Measurements from ENCODE around the gene RGS3. TPM values are rescaled to one million over a fixed set of nuclear protein-coding genes. Genes with fewer than 3 reads are reported as not detected.

RGS3 gene
- total RNA-seq, 1 experiment from 2014 or later = 16.6 TPM

DNA sequence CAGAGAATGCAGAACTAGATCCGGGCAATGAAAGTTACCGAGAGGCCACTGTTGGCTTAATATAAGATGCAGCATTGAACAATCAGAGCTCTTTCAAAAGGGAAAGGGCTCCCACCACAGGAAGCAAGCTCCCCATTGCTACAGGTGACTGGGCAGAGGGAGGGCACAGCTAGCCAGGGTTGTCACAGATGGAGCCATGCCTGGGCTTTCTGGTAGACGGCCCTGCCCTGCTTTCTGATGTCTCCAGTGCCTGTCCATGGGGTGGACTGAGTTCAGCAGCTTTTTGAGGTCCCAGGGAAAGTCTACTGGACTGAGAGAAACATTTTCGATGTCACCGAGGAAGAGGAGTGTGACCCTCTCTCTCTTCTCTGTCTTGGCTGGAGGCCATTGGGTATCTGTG is 14.1 kb downstream of the RGS3 start (continued):
- TF ChIP-seq, protein P1, sequence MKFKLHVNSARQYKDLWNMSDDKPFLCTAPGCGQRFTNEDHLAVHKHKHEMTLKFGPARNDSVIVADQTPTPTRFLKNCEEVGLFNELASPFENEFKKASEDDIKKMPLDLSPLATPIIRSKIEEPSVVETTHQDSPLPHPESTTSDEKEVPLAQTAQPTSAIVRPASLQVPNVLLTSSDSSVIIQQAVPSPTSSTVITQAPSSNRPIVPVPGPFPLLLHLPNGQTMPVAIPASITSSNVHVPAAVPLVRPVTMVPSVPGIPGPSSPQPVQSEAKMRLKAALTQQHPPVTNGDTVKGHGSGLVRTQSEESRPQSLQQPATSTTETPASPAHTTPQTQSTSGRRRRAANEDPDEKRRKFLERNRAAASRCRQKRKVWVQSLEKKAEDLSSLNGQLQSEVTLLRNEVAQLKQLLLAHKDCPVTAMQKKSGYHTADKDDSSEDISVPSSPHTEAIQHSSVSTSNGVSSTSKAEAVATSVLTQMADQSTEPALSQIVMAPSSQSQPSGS (CRISPR knock-in tag; IDR thresholded peaks at IDR 0.05; ENCODE audit: borderline replicate concordance, low read depth) = no peak
- TF ChIP-seq, protein P2, sequence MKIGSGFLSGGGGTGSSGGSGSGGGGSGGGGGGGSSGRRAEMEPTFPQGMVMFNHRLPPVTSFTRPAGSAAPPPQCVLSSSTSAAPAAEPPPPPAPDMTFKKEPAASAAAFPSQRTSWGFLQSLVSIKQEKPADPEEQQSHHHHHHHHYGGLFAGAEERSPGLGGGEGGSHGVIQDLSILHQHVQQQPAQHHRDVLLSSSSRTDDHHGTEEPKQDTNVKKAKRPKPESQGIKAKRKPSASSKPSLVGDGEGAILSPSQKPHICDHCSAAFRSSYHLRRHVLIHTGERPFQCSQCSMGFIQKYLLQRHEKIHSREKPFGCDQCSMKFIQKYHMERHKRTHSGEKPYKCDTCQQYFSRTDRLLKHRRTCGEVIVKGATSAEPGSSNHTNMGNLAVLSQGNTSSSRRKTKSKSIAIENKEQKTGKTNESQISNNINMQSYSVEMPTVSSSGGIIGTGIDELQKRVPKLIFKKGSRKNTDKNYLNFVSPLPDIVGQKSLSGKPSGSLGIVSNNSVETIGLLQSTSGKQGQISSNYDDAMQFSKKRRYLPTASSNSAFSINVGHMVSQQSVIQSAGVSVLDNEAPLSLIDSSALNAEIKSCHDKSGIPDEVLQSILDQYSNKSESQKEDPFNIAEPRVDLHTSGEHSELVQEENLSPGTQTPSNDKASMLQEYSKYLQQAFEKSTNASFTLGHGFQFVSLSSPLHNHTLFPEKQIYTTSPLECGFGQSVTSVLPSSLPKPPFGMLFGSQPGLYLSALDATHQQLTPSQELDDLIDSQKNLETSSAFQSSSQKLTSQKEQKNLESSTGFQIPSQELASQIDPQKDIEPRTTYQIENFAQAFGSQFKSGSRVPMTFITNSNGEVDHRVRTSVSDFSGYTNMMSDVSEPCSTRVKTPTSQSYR (CRISPR knock-in tag; IDR thresholded peaks at IDR 0.05) = no peak

DNA sequence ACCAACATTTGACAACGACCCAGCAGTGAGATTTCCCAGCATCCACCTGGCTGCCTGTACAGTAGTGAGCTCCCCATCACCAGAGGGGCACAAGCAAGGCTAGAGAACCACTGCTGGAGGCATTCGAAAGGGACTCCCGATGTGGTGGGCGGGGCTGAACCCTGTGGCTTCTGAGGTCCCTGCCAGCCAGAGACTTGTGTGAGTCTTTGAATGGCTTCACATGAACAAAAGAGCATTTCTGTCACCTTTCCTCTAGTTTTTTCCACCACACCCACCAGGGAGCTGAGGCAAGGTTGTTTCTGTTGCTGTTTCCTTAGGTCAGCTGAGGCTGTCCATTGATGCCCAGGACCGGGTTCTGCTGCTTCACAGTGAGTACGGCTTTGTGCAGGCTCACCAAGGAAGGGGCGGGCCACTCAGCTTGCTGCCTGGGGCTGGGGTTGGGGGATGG is 15.7 kb downstream of the RGS3 start:
- ChIA-PET CTCF (interaction anchor here (0.7 to 1.3 kb wide), 2 partner anchors 16 to 99 kb away, joined by 3 to 4 read pairs; partner anchors contain the start of gene RGS3), POLR2A (interaction anchor here (1.2 kb wide), 1 partner anchor 16 kb away, joined by 3 read pairs; the partner anchor contains the start of gene RGS3)
- no peak for DNase-seq (ENCODE audit: low spot score)

DNA sequence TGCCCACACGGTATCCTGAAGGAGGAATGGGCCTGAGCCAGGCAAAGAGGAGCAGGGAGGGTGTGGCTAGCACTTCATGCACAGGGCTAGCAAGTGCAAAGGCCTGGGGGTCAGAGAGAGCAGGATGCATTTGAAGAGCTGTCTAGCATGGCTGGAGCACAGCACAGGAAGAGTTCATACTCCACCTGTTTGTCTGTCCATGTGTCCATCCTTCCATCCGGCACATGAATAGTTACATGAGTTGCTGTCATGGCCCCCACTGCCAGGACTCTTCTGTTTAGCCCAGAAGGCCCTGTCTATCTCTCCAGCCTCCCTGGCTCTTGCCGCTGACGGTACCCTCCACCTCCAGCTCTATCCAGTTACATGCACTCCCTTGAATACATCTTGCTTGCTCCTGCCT is 17.1 kb downstream of the RGS3 start:
- Mint-ChIP-seq H3K4me1 (peaks cover 14% of the 10 kb centered on the region), H3K4me3 (no peak overlapping the region), H3K27me3 (ENCODE audit: low read depth) (no peaks in the 10 kb centered on the region; the same call in none of the 2 replicates), H3K27ac (no peak overlapping the region), H3K36me3 (no peaks in the 10 kb centered on the region), H3K9me3 (no peaks in the 10 kb centered on the region)
- POLR2A ChIA-PET = no interaction called here
- no peak for DNase-seq (ENCODE audit: low spot score)
- CTCF ChIA-PET = no interaction called here
- ATAC-seq = no peak
- TF ChIP-seq NR3C1 (CRISPR knock-in tag; conservative IDR thresholded peaks at IDR 0.05; ENCODE audit: low read depth) (no peak), TCF7 (CRISPR knock-in tag; IDR thresholded peaks at IDR 0.05; ENCODE audit: low read depth) (no peak), GRHL2 (CRISPR knock-in tag; IDR thresholded peaks at IDR 0.05; ENCODE audit: insufficient replicate concordance, severe bottlenecking) (no peak), FOXJ3 (CRISPR knock-in tag; IDR thresholded peaks at IDR 0.05; ENCODE audit: borderline replicate concordance) (no peak), ZNF416 (CRISPR knock-in tag; IDR thresholded peaks at IDR 0.05) (no peak), CBFB (CRISPR knock-in tag; IDR thresholded peaks at IDR 0.05; ENCODE audit: low read depth) (no peak), RORB (CRISPR knock-in tag; IDR thresholded peaks at IDR 0.05) (no peak), EMX1 (CRISPR knock-in tag; IDR thresholded peaks at IDR 0.05) (no peak), TP53 (CRISPR knock-in tag; IDR thresholded peaks at IDR 0.05) (no peak), CREM (CRISPR knock-in tag; IDR thresholded peaks at IDR 0.05) (no peak), FOXK1 (CRISPR knock-in tag; IDR thresholded peaks at IDR 0.05) (no peak)
- TF ChIP-seq, protein P3, sequence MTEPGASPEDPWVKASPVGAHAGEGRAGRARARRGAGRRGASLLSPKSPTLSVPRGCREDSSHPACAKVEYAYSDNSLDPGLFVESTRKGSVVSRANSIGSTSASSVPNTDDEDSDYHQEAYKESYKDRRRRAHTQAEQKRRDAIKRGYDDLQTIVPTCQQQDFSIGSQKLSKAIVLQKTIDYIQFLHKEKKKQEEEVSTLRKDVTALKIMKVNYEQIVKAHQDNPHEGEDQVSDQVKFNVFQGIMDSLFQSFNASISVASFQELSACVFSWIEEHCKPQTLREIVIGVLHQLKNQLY (CRISPR knock-in tag; IDR thresholded peaks at IDR 0.05) = no peak
- TF ChIP-seq, protein P4, sequence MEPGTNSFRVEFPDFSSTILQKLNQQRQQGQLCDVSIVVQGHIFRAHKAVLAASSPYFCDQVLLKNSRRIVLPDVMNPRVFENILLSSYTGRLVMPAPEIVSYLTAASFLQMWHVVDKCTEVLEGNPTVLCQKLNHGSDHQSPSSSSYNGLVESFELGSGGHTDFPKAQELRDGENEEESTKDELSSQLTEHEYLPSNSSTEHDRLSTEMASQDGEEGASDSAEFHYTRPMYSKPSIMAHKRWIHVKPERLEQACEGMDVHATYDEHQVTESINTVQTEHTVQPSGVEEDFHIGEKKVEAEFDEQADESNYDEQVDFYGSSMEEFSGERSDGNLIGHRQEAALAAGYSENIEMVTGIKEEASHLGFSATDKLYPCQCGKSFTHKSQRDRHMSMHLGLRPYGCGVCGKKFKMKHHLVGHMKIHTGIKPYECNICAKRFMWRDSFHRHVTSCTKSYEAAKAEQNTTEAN (CRISPR knock-in tag; IDR thresholded peaks at IDR 0.05) = no peak
- TF ChIP-seq, protein P5, sequence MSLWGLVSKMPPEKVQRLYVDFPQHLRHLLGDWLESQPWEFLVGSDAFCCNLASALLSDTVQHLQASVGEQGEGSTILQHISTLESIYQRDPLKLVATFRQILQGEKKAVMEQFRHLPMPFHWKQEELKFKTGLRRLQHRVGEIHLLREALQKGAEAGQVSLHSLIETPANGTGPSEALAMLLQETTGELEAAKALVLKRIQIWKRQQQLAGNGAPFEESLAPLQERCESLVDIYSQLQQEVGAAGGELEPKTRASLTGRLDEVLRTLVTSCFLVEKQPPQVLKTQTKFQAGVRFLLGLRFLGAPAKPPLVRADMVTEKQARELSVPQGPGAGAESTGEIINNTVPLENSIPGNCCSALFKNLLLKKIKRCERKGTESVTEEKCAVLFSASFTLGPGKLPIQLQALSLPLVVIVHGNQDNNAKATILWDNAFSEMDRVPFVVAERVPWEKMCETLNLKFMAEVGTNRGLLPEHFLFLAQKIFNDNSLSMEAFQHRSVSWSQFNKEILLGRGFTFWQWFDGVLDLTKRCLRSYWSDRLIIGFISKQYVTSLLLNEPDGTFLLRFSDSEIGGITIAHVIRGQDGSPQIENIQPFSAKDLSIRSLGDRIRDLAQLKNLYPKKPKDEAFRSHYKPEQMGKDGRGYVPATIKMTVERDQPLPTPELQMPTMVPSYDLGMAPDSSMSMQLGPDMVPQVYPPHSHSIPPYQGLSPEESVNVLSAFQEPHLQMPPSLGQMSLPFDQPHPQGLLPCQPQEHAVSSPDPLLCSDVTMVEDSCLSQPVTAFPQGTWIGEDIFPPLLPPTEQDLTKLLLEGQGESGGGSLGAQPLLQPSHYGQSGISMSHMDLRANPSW (CRISPR knock-in tag; conservative IDR thresholded peaks at IDR 0.05; ENCODE audit: low read depth) = no peak
- TF ChIP-seq, protein P6, sequence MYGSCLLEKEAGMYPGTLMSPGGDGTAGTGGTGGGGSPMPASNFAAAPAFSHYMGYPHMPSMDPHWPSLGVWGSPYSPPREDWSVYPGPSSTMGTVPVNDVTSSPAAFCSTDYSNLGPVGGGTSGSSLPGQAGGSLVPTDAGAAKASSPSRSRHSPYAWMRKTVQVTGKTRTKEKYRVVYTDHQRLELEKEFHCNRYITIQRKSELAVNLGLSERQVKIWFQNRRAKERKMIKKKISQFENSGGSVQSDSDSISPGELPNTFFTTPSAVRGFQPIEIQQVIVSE (CRISPR knock-in tag; IDR thresholded peaks at IDR 0.05; ENCODE audit: borderline replicate concordance) = no peak
- TF ChIP-seq, protein P7, sequence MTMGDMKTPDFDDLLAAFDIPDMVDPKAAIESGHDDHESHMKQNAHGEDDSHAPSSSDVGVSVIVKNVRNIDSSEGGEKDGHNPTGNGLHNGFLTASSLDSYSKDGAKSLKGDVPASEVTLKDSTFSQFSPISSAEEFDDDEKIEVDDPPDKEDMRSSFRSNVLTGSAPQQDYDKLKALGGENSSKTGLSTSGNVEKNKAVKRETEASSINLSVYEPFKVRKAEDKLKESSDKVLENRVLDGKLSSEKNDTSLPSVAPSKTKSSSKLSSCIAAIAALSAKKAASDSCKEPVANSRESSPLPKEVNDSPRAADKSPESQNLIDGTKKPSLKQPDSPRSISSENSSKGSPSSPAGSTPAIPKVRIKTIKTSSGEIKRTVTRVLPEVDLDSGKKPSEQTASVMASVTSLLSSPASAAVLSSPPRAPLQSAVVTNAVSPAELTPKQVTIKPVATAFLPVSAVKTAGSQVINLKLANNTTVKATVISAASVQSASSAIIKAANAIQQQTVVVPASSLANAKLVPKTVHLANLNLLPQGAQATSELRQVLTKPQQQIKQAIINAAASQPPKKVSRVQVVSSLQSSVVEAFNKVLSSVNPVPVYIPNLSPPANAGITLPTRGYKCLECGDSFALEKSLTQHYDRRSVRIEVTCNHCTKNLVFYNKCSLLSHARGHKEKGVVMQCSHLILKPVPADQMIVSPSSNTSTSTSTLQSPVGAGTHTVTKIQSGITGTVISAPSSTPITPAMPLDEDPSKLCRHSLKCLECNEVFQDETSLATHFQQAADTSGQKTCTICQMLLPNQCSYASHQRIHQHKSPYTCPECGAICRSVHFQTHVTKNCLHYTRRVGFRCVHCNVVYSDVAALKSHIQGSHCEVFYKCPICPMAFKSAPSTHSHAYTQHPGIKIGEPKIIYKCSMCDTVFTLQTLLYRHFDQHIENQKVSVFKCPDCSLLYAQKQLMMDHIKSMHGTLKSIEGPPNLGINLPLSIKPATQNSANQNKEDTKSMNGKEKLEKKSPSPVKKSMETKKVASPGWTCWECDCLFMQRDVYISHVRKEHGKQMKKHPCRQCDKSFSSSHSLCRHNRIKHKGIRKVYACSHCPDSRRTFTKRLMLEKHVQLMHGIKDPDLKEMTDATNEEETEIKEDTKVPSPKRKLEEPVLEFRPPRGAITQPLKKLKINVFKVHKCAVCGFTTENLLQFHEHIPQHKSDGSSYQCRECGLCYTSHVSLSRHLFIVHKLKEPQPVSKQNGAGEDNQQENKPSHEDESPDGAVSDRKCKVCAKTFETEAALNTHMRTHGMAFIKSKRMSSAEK (CRISPR knock-in tag; IDR thresholded peaks at IDR 0.05; ENCODE audit: borderline replicate concordance) = no peak

More for the DNA sequence above, 15.7 kb downstream of the RGS3 start:
- no peaks in the 10 kb centered on the region; the same call in none of the 2 replicates for H3K27me3 Mint-ChIP-seq (ENCODE audit: low read depth)
- H3K9me3 Mint-ChIP-seq = no peaks in the 10 kb centered on the region
- ATAC-seq = no peak; the same call in none of the 2 replicates
- H3K4me1 Mint-ChIP-seq = peaks cover 14% of the 10 kb centered on the region
- TF ChIP-seq GTF2I (CRISPR knock-in tag; conservative IDR thresholded peaks at IDR 0.05) = 0 out of 2 replicates have a peak, but pooled peaks have one; percentile 17
- TF ChIP-seq ZNF416 (CRISPR knock-in tag; IDR thresholded peaks at IDR 0.05) = no peak
- TF ChIP-seq NR2C2 (CRISPR knock-in tag; IDR thresholded peaks at IDR 0.05) = no peak
- H3K27ac Mint-ChIP-seq = no peak overlapping the region
- H3K36me3 Mint-ChIP-seq = no peaks in the 10 kb centered on the region
- H3K4me3 Mint-ChIP-seq = no peak overlapping the region
